Right kidney (tissue), 9 donors: ENCODE data around the gene MNAT1.
"Not testable (repeated sequence)": the region's sequence is repeated elsewhere in the genome, so short reads cannot be mapped to it uniquely, and the experiment has no call there.

ENCODE experiments used
- DNase-seq: peaks from one replicate; pipeline ENCODE4 v3.0.0-alpha.2; 2016
- long read RNA-seq, 8 donors: transcript quantifications; one replicate each; lab custom pipeline, GENCODE V29; 2026

MNAT1 gene
- long read RNA-seq, donor 1, transcript MNAT1-201 (8 exons, 2,635 nt), result major isoform, 10 of 27 reads
- long read RNA-seq, donor 1, transcript MNAT1-208 (4 exons, 1,097 nt), result minor isoform, 8 of 27 reads
- long read RNA-seq, donor 1, partial matches to known transcripts, result 9 of 27 reads
- long read RNA-seq, donor 1, other reads (novel, unspliced or antisense), result 0 of 27 reads
- long read RNA-seq, donor 2, transcript MNAT1-208 (4 exons, 1,097 nt), result major isoform, 8 of 12 reads
- long read RNA-seq, donor 2, partial matches to known transcripts, result 0 of 12 reads
- long read RNA-seq, donor 2, other reads (novel, unspliced or antisense), result 0 of 12 reads
- long read RNA-seq, donor 3, partial matches to known transcripts, result 0 of 7 reads
- long read RNA-seq, donor 3, other reads (novel, unspliced or antisense), result 0 of 7 reads
- long read RNA-seq, donor 4, transcript MNAT1-208 (4 exons, 1,097 nt), result major isoform, 7 of 24 reads
- long read RNA-seq, donor 4, partial matches to known transcripts, result 12 of 24 reads
- long read RNA-seq, donor 4, other reads (novel, unspliced or antisense), result 0 of 24 reads
- long read RNA-seq, donor 5, transcript MNAT1-208 (4 exons, 1,097 nt), result minor isoform, 6 of 27 reads
- long read RNA-seq, donor 5, transcript MNAT1-201 (8 exons, 2,635 nt), result major isoform, 15 of 27 reads
- long read RNA-seq, donor 5, partial matches to known transcripts, result 5 of 27 reads
- long read RNA-seq, donor 5, other reads (novel, unspliced or antisense), result 0 of 27 reads
- long read RNA-seq, donor 6, transcript MNAT1-201 (8 exons, 2,635 nt), result minor isoform, 6 of 19 reads
- long read RNA-seq, donor 6, transcript MNAT1-208 (4 exons, 1,097 nt), result major isoform, 13 of 19 reads
- long read RNA-seq, donor 6, partial matches to known transcripts, result 0 of 19 reads
- long read RNA-seq, donor 6, other reads (novel, unspliced or antisense), result 0 of 19 reads
- long read RNA-seq, donor 7, result 0 reads
- long read RNA-seq, donor 8, transcript MNAT1-201 (8 exons, 2,635 nt), result major isoform, 8 of 13 reads
- long read RNA-seq, donor 8, transcript MNAT1-208 (4 exons, 1,097 nt), result minor isoform, 5 of 13 reads
- long read RNA-seq, donor 8, partial matches to known transcripts, result 0 of 13 reads
- long read RNA-seq, donor 8, other reads (novel, unspliced or antisense), result 0 of 13 reads

- DNase-seq, result peak; percentile 89
Measured at GRCh38 chr14:60734465-60735242, at the start of gene MNAT1. Gene MNAT1 (plus strand): TSS chr14:60734761. CDS start chr14:60734863, 102 bp downstream.

- DNase-seq, result no peak
Measured at GRCh38 chr14:60686865-60687264, 47.7 kb upstream of the MNAT1 start.

GRCh38 chr14:60691383-60692113, 43.0 kb upstream of the MNAT1 start:
- no peak for DNase-seq

GRCh38 chr14:60695327-60695726, 39.2 kb upstream of the MNAT1 start:
- no peak for DNase-seq

- no peak for DNase-seq
Measured at GRCh38 chr14:60700598-60700997, 34.0 kb upstream of the MNAT1 start.

GRCh38 chr14:60705100-60705499, 29.5 kb upstream of the MNAT1 start:
- DNase-seq, result no peak

- DNase-seq, result no peak
Measured at GRCh38 chr14:60707858-60708257, 26.7 kb upstream of the MNAT1 start.

- DNase-seq, result no peak
Measured at GRCh38 chr14:60710494-60710893, 24.1 kb upstream of the MNAT1 start.

- no peak for DNase-seq
Measured at GRCh38 chr14:60713513-60713912, 21.0 kb upstream of the MNAT1 start.

- DNase-seq, result no peak
Measured at GRCh38 chr14:60720391-60720790, 14.2 kb upstream of the MNAT1 start.

GRCh38 chr14:60720962-60721325, 13.6 kb upstream of the MNAT1 start:
- no peak for DNase-seq

GRCh38 chr14:60721326-60722106, 13.0 kb upstream of the MNAT1 start:
- DNase-seq, result peak; percentile 81

- DNase-seq, result no peak
Measured at GRCh38 chr14:60722107-60722356, 12.5 kb upstream of the MNAT1 start.

GRCh38 chr14:60722357-60723115, 12.0 kb upstream of the MNAT1 start:
- peak; percentile 87 for DNase-seq

GRCh38 chr14:60723116-60723906, 11.2 kb upstream of the MNAT1 start:
- peak; percentile 86 for DNase-seq

GRCh38 chr14:60723907-60724618, 10.5 kb upstream of the MNAT1 start, which contains the start of gene SIX4:
Gene SIX4 (minus strand): TSS chr14:60724351. CDS start chr14:60724074, 277 bp downstream.
- no peak for DNase-seq

- not testable (repeated sequence) for DNase-seq
Measured at GRCh38 chr14:60731291-60731690, 3.3 kb upstream of the MNAT1 start.

- no peak for DNase-seq
Measured at GRCh38 chr14:60732840-60733483, 1.6 kb upstream of the MNAT1 start.
